HG03571 (cell line): ENCODE data around the gene FGD3.

ENCODE experiments used
- ATAC-seq: cut with Tn5 transposase; IDR thresholded peaks from one replicate; pipeline ENCODE4 v1.9.1; 2021; ENCODE audit not compliant: unreplicated experiment

FGD3 gene

DNA sequence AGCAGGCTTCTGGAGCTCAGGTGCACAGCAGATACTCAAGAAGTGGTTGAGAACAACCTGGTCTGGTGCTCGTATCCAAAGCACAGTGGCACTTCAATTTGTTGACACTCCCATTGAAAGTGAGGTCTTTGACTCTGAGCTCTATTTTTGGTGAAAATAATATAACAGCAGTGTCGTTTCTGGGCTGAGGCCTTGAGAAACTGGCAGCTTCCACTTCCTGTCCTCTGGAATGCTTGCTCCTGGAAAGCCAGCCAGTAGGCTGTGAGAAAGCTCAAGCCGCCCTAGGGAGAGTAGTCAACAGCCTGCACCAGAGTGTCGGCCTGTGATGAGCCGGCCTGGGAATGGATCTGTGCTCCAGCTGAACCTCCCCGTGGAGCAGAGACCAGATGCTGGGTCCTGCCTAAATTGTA lies 104.4 kb downstream of the FGD3 start:
- ATAC-seq: no peak

DNA sequence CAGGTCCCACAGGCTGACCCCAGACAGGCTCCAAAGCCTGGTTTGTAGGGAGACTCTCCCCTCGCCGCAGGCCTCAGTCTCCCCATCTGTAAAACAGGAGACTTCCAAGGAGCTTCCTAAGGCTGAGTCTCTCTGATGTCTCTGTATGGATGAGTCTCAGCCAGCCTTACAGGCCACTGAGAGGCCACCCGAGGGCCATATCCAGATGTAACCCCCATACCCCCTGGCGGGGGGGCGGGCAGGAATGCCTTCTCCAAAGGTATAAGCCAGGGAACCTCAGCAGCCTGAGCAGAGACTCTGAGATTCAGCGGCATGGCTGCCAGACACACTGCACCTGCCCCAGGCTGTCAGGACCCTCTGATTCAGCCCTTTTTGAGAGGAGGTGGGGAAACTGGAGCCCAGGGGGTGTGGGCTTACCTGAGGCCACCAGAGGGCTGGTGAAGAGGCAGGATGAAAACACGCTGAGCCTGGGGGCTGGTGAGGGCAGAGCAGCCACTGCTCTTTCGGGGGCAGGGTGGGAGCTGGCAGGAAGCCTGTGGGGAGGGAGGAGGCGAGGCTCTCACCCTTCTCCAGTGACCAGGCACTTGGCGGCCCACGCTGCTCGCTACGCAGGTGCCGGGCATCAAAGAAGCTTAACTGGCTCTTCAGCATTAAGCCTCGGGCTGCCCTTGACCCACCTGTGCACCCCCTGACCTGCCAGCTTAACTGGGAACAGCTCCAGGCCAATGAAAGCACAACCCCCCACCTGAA lies 105.6 kb downstream of the FGD3 start:
- ATAC-seq: no peak

- no peak for ATAC-seq
Observed at GRCh38 chr9:93053781-93054331, 106.5 kb downstream of the FGD3 start.

DNA sequence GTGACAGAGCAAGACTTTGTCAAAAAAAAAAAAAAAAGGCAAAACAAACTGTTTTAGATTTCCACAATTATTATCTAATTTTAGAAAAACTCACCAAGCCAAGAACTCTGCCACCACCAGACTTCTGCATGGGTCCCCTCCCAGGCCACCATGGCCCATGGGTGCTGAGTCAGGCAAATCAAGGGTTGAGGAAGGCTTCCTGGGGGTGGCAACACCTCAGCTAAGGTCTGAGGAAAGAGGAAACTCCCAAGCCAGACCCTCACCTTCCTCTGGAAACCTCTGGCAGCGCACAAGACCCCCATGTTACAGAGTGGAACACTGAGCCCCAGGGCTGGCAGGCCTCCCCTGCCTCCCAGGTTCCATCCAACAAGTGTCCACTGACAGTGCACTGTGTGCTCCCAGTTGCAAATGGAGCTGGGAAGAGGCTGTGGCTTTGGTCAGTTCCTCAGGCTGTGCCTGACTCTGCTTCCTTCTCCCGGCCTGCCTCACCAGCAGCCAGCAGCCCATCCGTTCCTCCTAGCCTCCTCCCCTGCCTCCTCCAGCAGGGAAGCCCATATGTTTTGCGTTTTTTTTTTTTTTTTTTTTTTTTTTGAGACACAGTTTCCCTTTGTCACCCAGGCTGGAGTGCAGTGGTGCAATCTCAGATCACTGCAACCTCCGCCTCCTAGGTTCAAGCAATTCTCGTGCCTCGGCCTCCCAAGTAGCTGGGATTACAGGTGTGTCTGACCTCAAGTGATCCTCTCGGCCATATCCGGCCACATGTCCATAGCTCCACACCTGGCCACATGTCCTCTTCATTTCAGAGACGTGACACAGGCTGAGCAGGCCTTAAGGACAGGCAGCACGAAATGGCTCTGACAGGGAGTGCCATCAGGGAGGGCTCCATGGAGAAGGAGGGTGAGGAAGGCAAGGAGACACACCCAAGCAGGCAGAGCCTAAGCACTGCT lies 107.7 kb downstream of the FGD3 start:
- no peak for ATAC-seq

DNA sequence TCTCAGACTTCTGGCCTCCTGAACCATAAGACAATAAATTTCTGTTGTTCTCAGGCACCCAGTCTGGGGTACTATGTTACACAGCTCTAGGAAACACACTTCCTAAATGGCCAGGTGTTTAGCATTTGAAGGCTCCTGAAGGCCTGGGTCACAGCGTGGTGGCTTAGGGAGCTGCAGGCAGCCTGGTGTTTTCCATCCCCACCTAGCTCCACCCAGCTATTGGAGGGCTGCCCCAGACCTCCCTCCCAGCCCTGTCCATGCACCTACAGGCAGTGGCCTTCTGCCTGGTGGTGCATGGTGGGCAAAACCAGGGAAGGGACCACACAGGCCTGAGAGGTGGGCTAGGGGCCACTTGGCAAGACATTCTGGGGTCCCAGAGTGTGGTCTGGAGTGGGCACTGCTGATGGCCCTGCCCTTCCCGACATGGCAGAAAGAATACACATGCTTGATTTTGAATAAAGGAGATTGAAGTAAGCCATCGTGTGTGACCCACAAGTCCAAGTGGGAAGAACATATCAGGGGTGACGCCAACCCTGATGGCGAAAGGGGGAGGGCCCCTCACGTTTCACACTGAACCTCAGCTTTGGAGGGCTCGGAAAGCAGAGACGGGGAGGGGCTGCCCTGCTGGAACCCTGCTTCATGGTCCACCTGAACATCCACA lies 109.8 kb downstream of the FGD3 start:
- ATAC-seq: no peak

DNA sequence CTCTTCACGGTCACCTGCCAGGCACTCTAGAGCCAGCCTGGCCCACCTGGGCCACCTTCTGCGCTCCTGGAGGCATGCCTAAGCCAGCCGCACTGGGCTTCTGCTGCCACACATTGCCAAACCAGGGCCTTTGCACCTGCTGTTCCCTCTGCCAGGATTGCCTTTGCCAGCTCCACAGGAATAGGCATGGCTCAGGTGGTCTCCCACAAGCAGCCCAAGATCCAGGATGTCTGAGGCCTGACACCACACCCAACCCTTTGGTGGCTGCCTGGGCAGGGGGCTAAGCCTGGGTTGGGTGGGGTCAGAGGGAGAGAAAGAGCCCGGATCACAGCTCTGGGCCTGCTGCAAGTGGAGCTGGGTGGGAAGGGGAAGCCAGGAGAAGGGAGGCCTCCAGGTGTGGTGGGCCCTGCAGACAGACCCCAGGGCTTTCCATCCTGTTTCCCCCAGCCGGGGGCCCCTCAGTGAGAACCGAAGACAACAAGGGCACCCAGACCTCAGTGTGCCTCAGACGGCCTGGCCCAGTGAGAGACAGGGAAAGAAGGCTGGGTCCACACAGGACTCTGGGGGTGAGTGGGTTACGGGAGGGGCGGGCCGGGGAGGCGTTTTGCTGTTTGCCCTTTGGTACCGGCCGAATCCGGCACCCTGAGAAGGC lies 110.5 kb downstream of the FGD3 start:
- ATAC-seq: peak; percentile 7

GRCh38 chr9:93058355-93059010 lies 111.2 kb downstream of the FGD3 start, which contains the start of gene SUSD3:
TSS of gene SUSD3 (plus strand) at chr9:93058701. CDS start at chr9:93058743, 42 bp downstream.
- peak; percentile 37 for ATAC-seq

GRCh38 chr9:93059011-93059714 lies 111.8 kb downstream of the FGD3 start:
- ATAC-seq: peak; percentile 9

- no peak for ATAC-seq
Observed at GRCh38 chr9:93059715-93060578, 112.6 kb downstream of the FGD3 start.

- no peak for ATAC-seq
Observed at GRCh38 chr9:93060746-93061259, 113.5 kb downstream of the FGD3 start.

DNA sequence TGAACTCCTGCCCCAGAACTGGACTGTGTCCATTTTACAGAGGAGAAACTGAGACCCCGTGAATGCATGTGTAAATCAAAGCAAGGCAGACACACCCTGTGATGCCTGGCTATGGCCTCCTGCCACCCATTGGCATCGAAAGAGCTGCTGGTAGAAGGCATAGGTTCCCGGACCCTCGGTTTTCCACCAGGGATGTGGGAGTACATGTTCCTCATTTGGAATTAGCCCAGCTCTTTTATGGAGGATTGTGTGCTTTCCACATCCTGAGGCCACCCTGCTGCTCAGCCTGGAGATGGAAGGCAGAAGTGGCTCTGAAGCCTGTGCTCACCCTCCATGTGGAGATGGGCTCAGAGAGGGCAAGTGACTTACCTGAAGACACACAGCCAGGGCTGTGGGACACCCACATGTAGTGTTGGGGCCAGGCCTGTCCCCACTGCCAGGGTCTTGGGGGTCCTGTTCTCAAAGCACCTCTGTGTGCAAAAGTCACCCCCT lies 114.0 kb downstream of the FGD3 start:
- ATAC-seq: no peak

- ATAC-seq: no peak
Observed at GRCh38 chr9:93061791-93062763, 114.8 kb downstream of the FGD3 start.

- peak; percentile 83 for ATAC-seq
Observed at GRCh38 chr9:93064392-93065134, 117.2 kb downstream of the FGD3 start.

DNA sequence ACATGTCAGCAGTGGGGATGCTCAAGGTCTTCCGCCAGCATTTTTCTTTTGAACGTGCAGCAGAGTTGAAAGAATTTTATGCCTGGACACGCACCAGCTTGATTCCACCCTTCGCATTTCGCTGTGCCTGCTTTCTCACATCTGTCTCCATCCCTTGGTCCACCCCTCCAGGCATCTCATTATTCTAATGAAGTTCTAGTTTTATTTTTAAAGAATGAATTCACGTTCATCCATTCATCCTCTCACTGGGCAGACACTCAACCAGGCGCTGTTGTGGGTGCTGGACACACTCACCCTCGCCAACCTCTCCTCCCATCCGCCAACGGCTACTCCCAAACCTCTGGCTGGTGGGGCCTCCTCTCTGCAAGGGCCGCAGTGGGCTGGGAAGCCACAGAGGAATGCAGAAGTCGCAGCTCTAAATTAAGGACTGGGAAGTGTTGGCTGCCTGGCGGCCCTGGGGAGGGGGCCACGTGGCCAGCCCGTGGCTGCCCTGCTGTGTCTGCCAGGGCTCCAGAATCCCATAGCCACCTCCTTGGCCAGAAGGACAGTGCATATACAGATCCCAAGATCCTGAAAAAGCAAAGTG lies 117.9 kb downstream of the FGD3 start:
- no peak for ATAC-seq

GRCh38 chr9:93066978-93067603 lies 119.8 kb downstream of the FGD3 start:
- no peak for ATAC-seq
